Thyroid gland (tissue), 4 donors: Measurements from ENCODE around the gene PRH1.

Source experiments
- CTCF ChIP-seq, 6 experiments: fragments of 200-600 bp in 3 of 6; fragments of 450-650 bp in 3 of 6; sonication (generic) in 3 of 6; IDR thresholded peaks; one replicate each; pipeline ENCODE4 v1.5.1; 2016 to 2019; ENCODE audit warnings: antibody characterized with exemption in 6 of 6, mild to moderate bottlenecking in 2 of 6, inconsistent platforms in 1 of 6, moderate library complexity in 1 of 6
- POLR2A ChIP-seq, 2 donors: fragments of 450-650 bp; IDR thresholded peaks; one replicate each; pipeline ENCODE4 v1.6.1; 2017; ENCODE audit warnings: antibody characterized with exemption in 2 of 2, mild to moderate bottlenecking in 2 of 2, moderate library complexity in 1 of 2

GRCh38 chr12:10926269-10926668 is 42.2 kb upstream of the PRH1 start:
- TF ChIP-seq CTCF (IDR thresholded peaks at IDR 0.05) (no peak), POLR2A (IDR thresholded peaks at IDR 0.05) (no peak)
